ENCODE measurements around the gene UBE2N. TPM values are rescaled to one million over a fixed set of nuclear protein-coding genes. Genes with fewer than 3 reads are reported as not detected.

Gene UBE2N
- total RNA-seq, 1 experiment from 2014 or later: 205 TPM

GRCh38 chr12:93469386-93469785 is 27.6 kb upstream of the UBE2N start:
- H3K27me3 ChIP-seq (ENCODE audit: low read length): no peaks in the 10 kb centered on the region
- peak overlapping the region; percentile 87 for H3K4me2 ChIP-seq (ENCODE audit: low read length)
- DNase-seq: no peak
- H4K20me1 ChIP-seq (ENCODE audit: low read length): no peaks in the 10 kb centered on the region
- no peaks in the 10 kb centered on the region for H3K9me2 ChIP-seq (replicated peaks; ENCODE audit: low read length)
- no peak overlapping the region for H3K9ac ChIP-seq (ENCODE audit: low read length)
- ATAC-seq: no peak
- no peak overlapping the region for H2AFZ ChIP-seq (ENCODE audit: low read length)
- POLR2A ChIA-PET (ENCODE audit: unreplicated experiment): no interaction called here
- no peaks in the 10 kb centered on the region for H3K9me3 ChIP-seq (ENCODE audit: low read length)
- intact Hi-C loops (cut with micrococcal nuclease): no loop called here
- H3K27ac ChIP-seq (ENCODE audit: low read length): no peak overlapping the region
- peaks cover 53% of the 10 kb centered on the region for H3K79me2 ChIP-seq (ENCODE audit: low read length)
- H3K4me1 ChIP-seq (ENCODE audit: insufficient read depth, low read length): peaks cover 17% of the 10 kb centered on the region; the same call in 1 of the 2 replicates
- TF ChIP-seq, protein P1, sequence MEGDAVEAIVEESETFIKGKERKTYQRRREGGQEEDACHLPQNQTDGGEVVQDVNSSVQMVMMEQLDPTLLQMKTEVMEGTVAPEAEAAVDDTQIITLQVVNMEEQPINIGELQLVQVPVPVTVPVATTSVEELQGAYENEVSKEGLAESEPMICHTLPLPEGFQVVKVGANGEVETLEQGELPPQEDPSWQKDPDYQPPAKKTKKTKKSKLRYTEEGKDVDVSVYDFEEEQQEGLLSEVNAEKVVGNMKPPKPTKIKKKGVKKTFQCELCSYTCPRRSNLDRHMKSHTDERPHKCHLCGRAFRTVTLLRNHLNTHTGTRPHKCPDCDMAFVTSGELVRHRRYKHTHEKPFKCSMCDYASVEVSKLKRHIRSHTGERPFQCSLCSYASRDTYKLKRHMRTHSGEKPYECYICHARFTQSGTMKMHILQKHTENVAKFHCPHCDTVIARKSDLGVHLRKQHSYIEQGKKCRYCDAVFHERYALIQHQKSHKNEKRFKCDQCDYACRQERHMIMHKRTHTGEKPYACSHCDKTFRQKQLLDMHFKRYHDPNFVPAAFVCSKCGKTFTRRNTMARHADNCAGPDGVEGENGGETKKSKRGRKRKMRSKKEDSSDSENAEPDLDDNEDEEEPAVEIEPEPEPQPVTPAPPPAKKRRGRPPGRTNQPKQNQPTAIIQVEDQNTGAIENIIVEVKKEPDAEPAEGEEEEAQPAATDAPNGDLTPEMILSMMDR (conservative IDR thresholded peaks at IDR 0.05; ENCODE audit: low read depth, low read length): no peak
- TF ChIP-seq EZH2 (IDR thresholded peaks at IDR 0.05; ENCODE audit: low read length, unreplicated experiment) (no peak), EZH2phosphoT487 (IDR thresholded peaks at IDR 0.05; ENCODE audit: borderline replicate concordance, low read length) (no peak)
- H3K4me3 ChIP-seq (ENCODE audit: low read length): peak overlapping the region; percentile 90
- no TSS peak for BruUV-seq (replicated peaks)
- peaks cover 19% of the 10 kb centered on the region for H3K36me3 ChIP-seq (ENCODE audit: low read depth, low read length)
- CTCF ChIA-PET: no interaction called here
- H3F3A ChIP-seq (ENCODE audit: low read length, unreplicated experiment): no peaks in the 10 kb centered on the region

- CTCF ChIA-PET: no interaction called here
- Histone ChIP-seq H3K9ac (ENCODE audit: low read length) (peak overlapping the region; percentile 92), H3K4me1 (ENCODE audit: insufficient read depth, low read length) (peaks cover 17% of the 10 kb centered on the region; the same call in 1 of the 2 replicates), H3K9me3 (ENCODE audit: low read length) (no peaks in the 10 kb centered on the region), H3K36me3 (ENCODE audit: low read depth, low read length) (peaks cover 12% of the 10 kb centered on the region; the same call in 1 of the 2 replicates), H3K4me2 (ENCODE audit: low read length) (peak overlapping the region; percentile 87), H3F3A (ENCODE audit: low read length, unreplicated experiment) (no peaks in the 10 kb centered on the region), H2AFZ (ENCODE audit: low read length) (peak overlapping the region; percentile 98), H3K9me2 (replicated peaks; ENCODE audit: low read length) (no peaks in the 10 kb centered on the region), H4K20me1 (ENCODE audit: low read length) (no peaks in the 10 kb centered on the region), H3K27ac (ENCODE audit: low read length) (peak overlapping the region; percentile 78), H3K79me2 (ENCODE audit: low read length) (peaks cover 48% of the 10 kb centered on the region), H3K4me3 (ENCODE audit: low read length) (peak overlapping the region; percentile 90), H3K27me3 (ENCODE audit: low read length) (no peaks in the 10 kb centered on the region)
- no peak for DNase-seq
- intact Hi-C loops (cut with micrococcal nuclease): no loop called here
- POLR2A ChIA-PET (ENCODE audit: unreplicated experiment): no interaction called here
- ATAC-seq: peak; percentile 10; the same call in 1 of the 2 replicates
- BruUV-seq (replicated peaks): no TSS peak
- no peak for TF ChIP-seq EZH2phosphoT487 (IDR thresholded peaks at IDR 0.05; ENCODE audit: borderline replicate concordance, low read length)
- TF ChIP-seq EZH2 (IDR thresholded peaks at IDR 0.05; ENCODE audit: low read length, unreplicated experiment): no peak
- TF ChIP-seq, protein P1 (conservative IDR thresholded peaks at IDR 0.05; ENCODE audit: low read depth, low read length): no peak
Measured at GRCh38 chr12:93468008-93468371, 26.2 kb upstream of the UBE2N start.

- peak within 1 kb of the TSS; percentile 90 for H3K4me3 ChIP-seq (ENCODE audit: low read length)
- peak within 1 kb of the TSS; percentile 87 for H3K4me2 ChIP-seq (ENCODE audit: low read length)
- H3K9me2 ChIP-seq (replicated peaks; ENCODE audit: low read length): no peaks in the 10 kb centered on the region
- H3K36me3 ChIP-seq (ENCODE audit: low read depth, low read length): peaks cover 9% of the 10 kb centered on the region; the same call in 1 of the 2 replicates
- H3K4me1 ChIP-seq (ENCODE audit: insufficient read depth, low read length): peaks cover 17% of the 10 kb centered on the region; the same call in 1 of the 2 replicates
- TSS peak; percentile 70 for BruUV-seq (replicated peaks)
- TF ChIP-seq, protein P1 (conservative IDR thresholded peaks at IDR 0.05; ENCODE audit: low read depth, low read length): peak; percentile 94
- no peak for TF ChIP-seq EZH2phosphoT487 (IDR thresholded peaks at IDR 0.05; ENCODE audit: borderline replicate concordance, low read length)
- H4K20me1 ChIP-seq (ENCODE audit: low read length): no peaks in the 10 kb centered on the region
- H3K9ac ChIP-seq (ENCODE audit: low read length): peak within 1 kb of the TSS; percentile 92
- H3K27ac ChIP-seq (ENCODE audit: low read length): peak within 1 kb of the TSS; percentile 78
- POLR2A ChIA-PET (ENCODE audit: unreplicated experiment): no interaction called here
- H3K79me2 ChIP-seq (ENCODE audit: low read length): peaks cover 47% of the 10 kb centered on the region
- no peaks in the 10 kb centered on the region for H3F3A ChIP-seq (ENCODE audit: low read length, unreplicated experiment)
- intact Hi-C loops (cut with micrococcal nuclease): no loop called here
- peak; percentile 94 for DNase-seq
- peak; percentile 92 for ATAC-seq
- CTCF ChIA-PET: interaction anchor here (0.6 kb wide), 1 partner anchor 489 kb away, joined by 5 read pairs; no protein-coding TSS in a partner anchor
- peak within 1 kb of the TSS; percentile 98 for H2AFZ ChIP-seq (ENCODE audit: low read length)
- no peaks in the 10 kb centered on the region for H3K27me3 ChIP-seq (ENCODE audit: low read length)
- H3K9me3 ChIP-seq (ENCODE audit: low read length): no peaks in the 10 kb centered on the region
Measured at GRCh38 chr12:93467351-93468007, 25.7 kb upstream of the UBE2N start, which contains the start of gene MRPL42. TSS of gene MRPL42 (plus strand) at chr12:93467514. CDS start at chr12:93469286, 1,772 bp downstream.

Measured in PC-3 (cell line).